Hypothalamus (tissue), 51 donors: ENCODE results near the gene CAPN2.

ENCODE experiments used
- DNase-seq, 51 donors: peaks; one replicate each; lab custom pipeline; 2025; lab: John Stamatoyannopoulos, UW

The CAPN2 gene

DNA sequence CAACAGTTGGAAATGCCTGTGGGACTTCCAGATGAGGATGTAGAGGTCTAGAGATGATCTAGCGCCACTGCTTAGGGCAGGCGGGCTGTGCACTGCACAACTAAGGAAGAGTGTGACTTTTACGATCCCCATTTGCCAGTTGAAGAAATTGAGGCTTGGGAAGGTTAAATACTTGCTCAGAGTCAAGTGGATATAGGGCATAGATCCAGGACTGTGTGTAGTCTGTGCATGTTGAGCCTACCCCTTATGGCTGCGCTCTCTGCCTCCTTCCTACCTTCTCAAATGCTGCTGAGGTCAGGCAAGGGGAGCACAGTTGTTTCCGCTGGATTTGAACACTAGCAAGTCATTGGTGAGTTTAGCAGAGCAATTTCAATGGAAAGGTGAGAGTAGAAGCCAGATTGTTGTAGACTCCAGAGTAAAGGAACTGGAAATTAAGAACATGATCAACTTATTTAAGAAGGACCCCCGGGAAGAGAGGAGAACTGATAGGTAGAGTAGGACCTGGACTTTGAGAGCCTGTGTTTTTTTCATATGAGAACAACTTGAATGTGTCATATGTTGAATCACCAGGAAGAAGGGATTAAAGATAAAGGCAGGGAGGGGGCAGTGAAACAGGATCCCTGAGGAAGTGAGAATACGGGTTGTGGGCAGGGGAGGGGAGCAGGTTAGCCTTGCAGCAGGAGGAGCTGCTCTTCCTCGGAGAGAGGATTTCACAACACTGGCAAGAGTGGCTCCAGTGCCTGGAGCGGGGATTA, 2.7 kb downstream of the CAPN2 start:
- DNase-seq, result peak in 1 of 51 donors; percentile 19

DNA sequence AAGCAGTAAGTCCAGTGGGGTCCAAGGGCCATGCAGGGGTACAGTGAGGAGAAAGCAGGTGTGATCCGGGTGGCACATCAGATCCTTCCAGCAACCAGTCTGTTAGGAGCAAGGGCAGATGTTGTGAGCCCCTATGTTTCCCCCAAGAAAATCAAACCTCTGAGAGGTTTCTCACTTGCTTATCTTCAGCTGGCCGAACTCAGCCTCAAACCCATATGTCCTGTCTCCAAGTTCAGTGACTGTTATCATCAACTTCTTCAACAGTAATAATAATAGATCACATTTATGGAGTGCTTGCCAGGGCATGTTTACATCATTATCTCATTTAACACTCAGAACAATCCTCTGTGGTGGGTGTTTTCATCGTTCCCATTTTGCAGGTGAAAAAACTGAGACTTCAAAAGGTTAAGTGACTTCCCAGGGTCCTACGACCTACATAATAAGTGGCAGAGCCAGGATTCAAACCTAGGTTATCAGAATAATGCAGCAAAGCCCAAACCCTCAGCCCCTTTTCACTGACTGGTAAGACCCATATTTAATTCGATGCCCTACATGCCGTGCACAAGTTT, 3.3 kb downstream of the CAPN2 start:
- no peak for DNase-seq

DNA sequence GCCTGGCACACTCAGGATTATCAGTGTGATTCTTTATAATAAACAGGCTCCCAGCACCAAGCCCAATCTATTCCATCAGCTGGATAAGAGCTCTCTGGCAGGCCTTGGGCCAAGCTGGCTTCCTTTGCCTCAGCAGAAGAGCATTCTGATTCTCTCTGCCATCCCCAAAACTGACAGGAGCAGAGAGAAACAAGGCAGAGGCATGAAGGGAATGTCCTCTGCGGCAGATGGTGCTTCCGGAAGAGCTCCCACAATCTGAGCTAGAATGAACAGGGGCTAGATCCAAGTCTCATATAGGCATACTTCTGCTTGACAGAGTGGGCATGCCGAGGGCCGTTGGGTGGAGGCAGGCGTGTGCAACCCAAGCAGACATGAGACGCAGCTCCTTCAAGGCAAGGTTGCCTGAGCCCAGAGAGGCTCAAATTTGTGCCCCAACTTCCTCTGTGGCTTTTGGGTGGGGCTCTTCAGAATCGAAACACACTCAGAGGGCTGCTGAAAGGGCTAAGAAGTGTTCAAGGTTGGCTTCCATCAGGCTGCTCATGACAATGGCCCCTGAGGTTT, 4.0 kb downstream of the CAPN2 start:
- DNase-seq, result no peak

DNA sequence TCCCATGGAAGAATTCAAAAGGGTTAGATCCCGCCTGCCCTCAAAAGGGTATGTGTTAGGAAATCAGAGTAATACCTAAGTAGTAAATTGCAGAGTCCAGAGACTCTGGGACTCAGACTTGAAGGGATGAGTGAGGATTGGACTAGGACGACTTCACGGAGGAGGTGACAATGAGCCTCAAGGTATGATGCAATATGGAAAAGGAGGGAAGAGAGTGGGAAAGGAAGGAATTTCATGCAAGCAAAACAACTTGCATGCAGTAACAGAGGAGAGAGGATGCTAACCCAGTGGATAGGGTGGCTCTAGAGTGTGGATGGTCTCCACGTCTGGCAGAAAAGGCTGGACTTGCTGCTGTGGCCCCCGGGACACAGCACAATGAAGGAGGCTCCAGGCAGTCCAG, 4.8 kb downstream of the CAPN2 start:
- no peak for DNase-seq

DNA sequence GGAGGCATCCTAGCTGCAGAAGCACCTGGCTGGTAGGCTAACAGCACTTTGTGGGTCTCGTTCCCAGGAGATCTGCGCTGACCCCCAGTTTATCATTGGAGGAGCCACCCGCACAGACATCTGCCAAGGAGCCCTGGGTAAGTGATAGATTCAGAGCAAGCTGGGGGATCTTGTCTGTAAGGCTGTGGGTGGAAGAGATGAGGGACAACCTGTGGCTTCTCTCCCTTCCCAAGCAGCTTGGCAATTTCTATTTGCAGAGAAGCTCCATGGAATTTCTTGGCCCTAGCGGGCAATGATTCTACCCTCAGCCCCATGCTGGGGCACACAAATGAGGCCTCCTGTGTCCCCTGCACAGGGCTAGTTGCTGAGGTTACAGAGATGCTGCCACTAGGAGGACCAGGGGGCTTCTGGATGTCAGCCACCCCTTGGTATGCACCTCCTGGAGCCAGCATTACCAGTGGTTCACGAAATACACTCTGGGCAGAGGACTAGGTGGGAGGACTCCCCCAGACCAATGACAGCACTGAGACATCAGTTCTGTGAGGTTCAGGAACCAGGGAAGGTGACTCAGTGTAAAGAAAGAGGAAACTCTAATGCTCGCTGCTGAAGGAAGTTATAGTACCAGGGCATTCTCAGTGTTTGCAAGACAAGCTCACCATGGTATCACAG, 5.5 kb downstream of the CAPN2 start:
- DNase-seq, result no peak

DNA sequence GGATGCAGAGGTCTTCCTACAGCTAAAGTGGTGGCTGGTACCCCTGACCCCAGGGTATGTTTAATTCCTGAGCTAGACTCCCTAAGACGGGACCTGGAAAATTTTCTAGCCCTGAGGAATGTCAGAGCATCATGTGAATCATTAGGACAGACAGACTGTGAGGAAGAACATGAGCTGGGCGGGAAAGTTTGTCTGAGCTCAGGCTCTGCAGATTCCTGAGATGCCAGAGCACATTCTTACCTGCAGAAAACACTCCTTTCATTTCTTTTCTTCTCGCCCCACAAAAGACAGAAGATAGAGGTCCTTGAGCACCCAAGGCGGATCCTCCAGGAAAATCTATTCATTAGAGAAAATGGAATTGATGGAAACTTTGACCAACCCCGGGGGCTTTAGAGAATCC, 6.5 kb downstream of the CAPN2 start:
- no peak for DNase-seq

DNA sequence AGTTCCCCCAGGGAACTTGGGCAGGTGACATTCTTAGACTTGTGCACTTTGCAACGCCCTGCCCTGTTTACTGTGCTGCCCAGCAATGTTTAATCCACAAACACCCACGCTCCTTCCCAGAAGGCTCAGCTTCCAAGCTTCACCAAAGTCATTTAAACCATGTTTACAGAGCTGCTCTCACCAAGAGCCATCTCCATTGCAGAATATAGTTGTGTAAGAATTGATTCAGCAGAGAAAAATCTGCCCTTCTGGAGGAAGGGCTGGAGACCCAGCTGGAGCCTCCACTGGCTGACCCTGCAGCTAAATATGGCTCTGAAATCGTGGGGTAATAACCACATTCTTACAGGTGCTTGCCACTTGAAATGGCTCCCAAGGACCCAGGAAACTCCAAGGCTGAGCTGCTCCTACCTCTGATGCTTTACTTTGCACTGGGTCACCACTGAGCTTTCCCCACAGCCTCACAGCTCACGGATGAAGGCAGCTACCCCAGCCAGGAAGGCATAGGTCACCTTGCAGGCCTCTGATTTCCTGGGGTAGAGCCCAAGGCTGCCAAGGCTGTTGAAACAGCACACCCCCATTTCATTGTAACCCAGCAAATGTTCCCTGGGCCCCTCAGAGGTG, 8.7 kb downstream of the CAPN2 start:
- no peak for DNase-seq

DNA sequence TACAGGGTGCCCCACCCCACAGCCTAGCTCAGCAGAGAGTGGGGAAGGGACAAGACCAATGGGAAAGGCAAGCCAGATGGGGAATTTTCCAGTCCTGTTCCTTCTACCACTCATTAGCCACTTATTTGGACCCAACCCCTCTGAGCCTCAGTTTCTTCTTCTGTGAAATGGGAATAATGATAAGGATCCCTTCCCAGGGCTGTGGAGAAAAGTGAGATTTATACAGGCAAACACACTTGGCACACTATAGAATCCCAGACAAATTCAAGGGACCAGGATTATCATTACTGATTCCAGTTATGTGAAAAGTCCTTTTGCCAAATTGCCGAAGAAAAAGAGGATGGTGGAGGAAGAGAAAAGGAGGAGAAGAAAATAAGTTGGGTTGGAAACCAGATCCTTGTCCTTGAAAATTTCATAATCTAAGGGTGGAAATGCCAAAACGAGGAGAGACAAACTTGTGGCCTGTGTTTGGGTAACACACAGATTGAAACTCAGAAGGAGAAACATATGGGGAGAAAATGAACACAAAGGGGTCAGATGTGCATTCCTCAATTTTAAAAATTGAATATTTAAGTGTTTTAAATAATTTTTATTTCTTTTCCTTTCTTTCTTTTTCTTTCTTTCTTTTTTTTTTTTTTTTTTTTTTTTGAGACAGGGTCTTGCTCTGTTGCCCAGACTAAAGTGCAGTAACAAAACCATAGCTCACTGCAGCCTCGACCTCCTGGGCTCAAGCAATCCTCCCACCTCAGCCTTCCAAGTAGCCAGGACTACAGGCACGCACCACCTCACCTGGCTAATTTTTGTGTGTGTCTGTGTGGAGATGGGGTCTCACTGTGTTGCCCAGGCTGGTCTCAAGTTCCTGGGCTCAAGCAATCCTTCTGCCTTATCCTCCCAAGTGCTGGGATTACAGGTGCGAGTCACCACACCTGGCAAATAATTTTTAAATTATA, 9.6 kb downstream of the CAPN2 start:
- DNase-seq, result no peak

DNA sequence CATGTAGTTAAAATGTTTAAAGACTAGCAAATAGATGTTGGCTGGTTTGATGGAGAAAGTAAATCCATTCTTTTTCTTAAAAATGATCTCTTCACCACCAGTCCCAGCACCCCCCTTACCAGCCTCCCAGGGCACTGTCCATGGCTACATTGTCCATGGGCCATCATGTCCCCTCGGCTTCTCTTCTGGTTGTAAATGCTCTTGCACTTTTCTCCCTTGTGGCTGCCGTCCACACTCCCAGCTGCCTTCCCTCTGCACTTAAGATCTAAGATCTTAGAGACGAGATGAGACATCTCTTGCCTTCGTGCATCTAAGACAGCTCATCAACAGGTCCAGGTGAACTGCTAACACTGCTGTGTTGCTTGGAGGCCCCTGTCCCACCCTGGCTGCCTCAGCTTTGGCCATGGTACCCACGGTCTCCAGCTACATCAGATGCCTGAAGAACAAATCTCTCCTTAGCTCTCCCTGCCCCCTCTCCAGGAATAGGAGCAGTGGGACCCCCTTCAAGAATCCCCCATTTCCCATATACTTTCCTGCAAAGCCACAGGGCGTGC, 11.1 kb downstream of the CAPN2 start:
- no peak for DNase-seq

DNA sequence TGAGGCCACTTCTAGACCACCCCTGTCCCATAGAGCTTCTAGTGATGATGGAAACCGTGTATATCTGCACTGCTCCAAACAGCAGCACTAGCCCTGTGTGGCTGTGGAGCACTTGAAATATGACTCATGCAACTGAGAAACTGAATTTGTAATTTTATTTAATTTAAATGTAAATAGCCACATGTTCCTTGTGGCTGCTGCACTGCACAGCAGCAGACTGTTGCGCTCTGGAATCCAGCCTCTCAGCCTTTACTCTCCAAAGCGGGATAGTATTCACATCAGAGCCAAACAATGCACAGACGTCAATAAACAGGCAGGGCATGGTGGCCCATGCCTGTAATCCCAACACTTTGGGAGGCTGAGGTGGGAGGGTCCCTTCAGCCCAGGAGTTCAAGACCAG, 12.0 kb downstream of the CAPN2 start:
- no peak for DNase-seq

DNA sequence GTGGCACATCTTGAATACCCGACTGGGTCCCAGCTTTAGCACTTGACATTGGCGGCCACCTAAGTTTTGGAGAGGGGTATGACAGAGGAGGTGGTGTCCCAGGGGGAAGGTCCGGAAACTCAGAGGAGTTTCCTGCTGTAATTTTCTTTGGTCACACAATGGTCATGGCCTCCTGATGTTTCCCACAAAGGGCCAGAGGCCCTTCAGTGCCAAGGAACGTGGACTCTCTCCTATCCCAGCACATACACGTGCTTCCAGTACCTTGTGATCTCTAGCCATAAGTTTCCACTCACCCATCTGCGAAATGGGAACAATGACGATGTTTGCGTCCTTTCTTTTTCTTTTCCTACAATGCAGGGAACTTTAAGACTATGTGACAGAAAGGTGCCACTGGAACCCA, 13.2 kb downstream of the CAPN2 start:
- DNase-seq, result no peak

DNA sequence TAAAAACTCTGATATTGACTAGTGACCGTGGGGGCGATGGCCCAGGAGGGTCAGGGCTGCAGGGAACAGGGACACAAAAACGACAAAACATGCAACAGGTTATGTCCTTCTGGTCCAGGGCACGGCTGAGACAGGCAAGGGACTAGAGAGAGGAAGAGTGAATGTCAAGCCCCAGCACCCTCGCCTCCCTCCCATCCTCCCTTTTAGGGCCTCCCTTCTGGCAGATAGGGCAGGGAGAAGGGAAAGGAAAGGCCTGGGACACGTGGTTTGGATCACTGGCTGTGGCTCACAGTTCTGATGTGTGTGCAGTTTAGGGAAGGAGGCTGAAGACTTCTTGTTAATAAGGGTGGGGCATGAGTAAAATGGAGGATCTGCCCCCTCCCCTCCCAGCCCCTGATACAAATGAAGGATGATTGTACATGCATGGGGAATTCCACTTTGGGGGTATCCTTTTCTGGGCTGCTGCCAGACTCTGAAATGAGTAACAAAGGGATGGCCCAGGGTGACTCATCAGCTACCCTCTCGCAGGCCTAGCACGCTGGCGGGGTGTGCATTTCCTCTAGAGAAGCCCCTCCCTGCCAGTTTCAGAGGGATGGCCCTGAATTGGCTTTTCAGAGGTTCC, 14.2 kb downstream of the CAPN2 start:
- DNase-seq, result peak in 21 of 51 donors; percentile 17 to 83 (median 46)

DNA sequence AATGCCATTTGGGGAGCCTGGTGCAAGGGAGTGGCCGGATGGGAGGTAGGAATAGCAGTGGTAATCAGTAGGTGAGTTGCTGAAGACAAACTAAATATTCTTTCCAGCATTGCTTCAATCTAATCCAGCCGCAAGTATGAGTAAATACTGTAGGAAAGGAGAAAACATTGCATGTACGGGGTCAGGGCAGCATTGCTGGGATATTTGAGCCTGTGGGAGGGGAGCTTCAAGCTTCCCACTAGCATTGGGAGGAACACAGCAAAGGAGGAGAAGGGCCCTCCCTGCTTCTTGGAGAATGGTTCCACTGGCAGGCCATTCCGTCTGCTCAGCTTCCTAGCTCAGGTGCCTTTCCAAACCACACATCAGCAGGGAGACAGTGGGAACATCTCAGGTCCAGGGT, 15.2 kb downstream of the CAPN2 start:
- no peak for DNase-seq

DNA sequence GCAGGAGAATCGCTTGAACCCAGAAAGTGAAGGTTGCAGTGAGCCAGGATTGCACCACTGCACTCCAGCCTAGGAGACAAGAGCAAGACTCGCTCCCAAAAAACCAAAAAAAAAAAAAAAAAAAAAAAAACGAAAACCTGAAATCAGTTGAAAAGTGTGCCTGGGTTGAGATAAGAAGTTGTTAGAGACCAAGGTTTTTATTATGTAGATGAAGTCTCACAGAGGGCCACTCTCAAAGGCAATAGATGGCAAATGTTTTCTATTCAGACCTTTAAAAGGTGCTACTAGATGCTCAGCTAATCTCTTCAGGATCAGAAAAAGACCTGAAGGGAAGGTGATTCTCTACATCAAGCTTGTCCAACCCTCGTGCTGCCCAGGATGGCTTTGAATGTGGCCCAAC, 17.6 kb downstream of the CAPN2 start:
- no peak for DNase-seq

DNA sequence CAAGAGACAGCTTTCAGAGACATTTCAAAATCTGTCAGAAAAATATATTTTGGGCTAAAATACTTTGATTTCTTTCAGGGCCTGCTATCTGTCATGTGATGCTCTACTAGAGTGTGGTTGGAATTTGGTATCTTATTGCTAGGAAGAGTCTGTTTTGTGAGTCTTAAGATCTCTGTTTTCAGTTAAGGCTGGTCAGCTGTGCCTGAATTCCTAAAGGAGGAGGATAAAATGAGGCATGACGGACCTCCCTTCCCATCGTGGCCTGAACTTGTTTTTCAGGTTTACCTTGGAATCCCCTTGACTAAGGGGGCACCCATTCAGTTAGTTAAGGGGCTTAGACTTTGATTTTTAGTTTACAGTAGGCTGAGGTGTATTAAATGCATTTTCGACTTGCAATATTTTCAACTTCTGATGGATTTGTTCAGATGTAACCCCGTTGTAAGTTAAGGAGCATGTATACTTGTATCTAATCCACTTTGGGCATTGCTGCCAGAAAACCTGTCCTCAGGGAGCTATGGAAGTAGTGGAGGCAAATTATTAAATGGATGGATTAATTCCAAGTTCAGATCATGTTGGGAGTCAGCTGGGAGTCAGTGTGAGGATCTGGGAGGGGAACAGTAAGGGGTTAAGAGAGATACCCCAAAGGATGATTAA, 18.3 kb downstream of the CAPN2 start:
- DNase-seq, result no peak

DNA sequence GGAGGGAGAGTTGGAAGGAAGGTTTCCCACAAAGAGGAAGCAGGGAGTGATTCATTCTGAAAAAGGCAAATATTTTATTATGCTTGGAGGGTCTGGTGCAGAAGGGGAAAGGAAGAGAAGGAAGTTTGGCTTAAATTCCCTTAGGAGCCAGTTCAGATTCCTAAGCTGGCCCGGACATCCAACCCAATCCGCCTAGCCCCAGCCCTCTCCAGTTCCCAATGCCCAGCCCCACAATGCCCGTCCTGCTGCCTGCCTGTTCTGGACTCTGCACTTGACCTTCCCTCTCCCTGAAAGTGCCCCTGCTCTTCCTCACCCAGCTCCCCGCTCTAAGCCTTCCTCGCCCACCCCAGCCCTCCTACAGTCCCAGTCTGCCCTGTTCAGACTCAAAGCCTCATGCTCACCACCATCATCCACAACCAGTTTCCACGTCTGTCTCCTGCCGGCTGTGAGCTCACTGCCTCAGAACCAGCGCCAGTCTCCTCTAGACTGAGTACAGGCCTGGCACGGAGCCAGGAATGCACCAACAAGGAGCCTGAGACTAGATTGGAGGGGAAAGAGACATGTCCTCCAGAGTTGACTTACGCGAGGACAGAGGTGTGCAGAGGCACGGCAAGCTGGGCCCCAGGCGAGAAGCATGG, 18.9 kb downstream of the CAPN2 start:
- peak in 37 of 51 donors; percentile 15 to 75 (median 46) for DNase-seq

DNA sequence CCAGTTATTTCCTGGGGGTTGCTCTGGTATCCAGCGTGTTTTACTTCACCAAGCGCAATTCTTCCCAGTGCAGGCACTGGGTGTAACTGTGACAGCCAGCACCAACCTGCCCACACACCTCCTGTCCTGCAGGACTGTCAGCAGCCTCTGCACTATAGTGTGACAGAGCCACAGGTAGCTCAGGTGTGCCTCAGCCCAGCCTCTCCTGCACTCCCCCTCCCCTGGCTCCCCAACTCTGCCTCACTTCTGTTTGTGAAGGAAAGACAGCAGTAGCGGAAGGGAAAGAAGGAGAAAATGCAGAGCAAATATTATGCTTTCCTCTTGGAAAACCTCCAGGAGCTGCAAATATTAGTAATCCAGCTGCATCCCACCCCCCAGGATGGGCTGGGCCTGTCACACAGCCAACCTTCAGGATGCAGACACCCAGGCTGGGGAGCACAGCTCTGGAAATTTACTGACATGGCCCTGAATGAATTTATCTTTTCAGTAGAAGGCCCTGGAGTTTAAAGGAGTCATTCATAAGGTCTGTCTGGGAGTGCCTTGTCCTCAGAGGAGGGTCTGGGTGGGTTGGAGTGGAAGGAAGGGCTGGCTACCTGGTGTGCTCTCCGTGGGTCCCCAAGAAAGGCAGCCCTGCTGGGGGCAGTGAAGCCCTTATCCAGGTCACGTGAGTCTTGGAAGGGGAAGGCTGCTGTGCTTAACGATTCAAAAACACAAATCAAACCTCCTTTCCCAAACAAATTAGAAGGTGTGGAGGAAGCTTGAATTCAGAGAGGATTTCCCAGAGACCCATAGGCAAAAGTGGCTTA, 20.9 kb downstream of the CAPN2 start:
- DNase-seq, result peak in 8 of 51 donors; percentile 18 to 57 (median 33)
